Bronchial epithelial cell (primary cell): ENCODE data around the gene IMPA2. TPM values are rescaled to one million over a fixed set of nuclear protein-coding genes. Genes with fewer than 3 reads are reported as not detected.

Experiments
- DNase-seq: peaks from one replicate; pipeline ENCODE4 v3.0.0-alpha.2; 2010; ENCODE audit warnings: low read depth
- FAIRE-seq: peaks from 2 replicates; lab custom pipeline; 2011; peaks lifted over from hg19 to GRCh38; lab: Jason Lieb, UNC
- H3K27me3 ChIP-seq: 2 replicates; pipeline ENCODE4 v1.5.1; 2011; ENCODE audit warnings: low read length; ENCODE audit not compliant: control insufficient read depth, insufficient read depth
- H3K36me3 ChIP-seq: 2 replicates; pipeline ENCODE4 v1.5.1; 2011; ENCODE audit warnings: low read length; ENCODE audit not compliant: control insufficient read depth, insufficient read depth
- H3K4me3 ChIP-seq: 2 replicates; pipeline ENCODE4 v1.5.1; 2011; ENCODE audit warnings: mild to moderate bottlenecking, low read depth, low read length, control low read depth
- total RNA-seq: library from RNA; depleted of rRNA; stranded (reverse); fragments of >200 nt; gene quantifications from 2 replicates; pipeline ENCODE4 v1.2.1, GENCODE V29; 2014
- TF ChIP-seq, protein P1 (sequence below): IDR thresholded peaks from 2 replicates; pipeline ENCODE4 v1.5.1; 2011; ENCODE audit warnings: mild to moderate bottlenecking, moderate library complexity, low read length, control low read depth, inconsistent platforms; ENCODE audit not compliant: insufficient read depth, severe bottlenecking

Gene IMPA2
- total RNA-seq, 1 donor from 2014 or later: 66.1 TPM

DNA sequence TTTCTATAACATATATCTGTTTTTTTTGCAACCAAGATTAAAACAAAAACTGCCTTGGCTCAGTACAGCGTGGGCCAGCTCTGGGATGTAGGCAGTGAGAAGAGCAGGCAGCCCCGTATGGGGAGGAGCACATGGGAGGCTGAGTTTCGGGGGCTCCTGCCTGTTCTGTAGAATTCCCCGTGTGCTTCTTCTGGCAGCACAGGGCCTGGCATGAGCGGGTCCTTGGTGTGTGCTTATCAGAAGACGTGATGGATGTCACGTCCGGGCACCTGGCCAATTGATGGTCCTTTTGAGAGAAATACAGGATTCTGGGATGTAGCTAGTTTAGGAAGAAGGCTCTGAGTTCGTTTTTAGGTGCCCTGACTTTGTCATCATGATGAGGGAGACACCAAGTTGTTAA is 16.2 kb downstream of the IMPA2 start:
- Histone ChIP-seq H3K4me3 (no peak overlapping the region), H3K36me3 (peaks cover 7% of the 10 kb centered on the region), H3K27me3 (no peaks in the 10 kb centered on the region)
- TF ChIP-seq, protein P1, sequence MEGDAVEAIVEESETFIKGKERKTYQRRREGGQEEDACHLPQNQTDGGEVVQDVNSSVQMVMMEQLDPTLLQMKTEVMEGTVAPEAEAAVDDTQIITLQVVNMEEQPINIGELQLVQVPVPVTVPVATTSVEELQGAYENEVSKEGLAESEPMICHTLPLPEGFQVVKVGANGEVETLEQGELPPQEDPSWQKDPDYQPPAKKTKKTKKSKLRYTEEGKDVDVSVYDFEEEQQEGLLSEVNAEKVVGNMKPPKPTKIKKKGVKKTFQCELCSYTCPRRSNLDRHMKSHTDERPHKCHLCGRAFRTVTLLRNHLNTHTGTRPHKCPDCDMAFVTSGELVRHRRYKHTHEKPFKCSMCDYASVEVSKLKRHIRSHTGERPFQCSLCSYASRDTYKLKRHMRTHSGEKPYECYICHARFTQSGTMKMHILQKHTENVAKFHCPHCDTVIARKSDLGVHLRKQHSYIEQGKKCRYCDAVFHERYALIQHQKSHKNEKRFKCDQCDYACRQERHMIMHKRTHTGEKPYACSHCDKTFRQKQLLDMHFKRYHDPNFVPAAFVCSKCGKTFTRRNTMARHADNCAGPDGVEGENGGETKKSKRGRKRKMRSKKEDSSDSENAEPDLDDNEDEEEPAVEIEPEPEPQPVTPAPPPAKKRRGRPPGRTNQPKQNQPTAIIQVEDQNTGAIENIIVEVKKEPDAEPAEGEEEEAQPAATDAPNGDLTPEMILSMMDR: no peak
- FAIRE-seq (no peak), DNase-seq (no peak)

DNA sequence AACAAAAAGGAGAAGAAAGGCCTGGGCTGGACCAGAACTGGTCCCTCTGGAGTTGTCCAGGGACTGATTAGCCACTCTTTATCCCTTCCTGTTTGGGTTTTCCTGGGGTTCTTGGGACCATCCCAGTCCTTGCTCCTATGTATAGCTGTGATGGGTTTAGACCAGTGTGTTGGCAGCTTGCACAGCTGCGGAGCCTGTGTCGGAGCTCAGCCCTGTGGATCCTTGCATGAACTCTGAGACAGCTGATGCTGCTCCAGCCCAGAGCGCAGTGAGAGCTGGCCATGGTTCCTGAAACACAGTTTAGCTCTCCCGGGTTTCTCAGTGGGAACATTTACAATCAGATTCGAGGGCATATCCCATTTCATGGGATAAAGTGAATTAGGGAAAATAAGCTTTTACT is 16.9 kb downstream of the IMPA2 start:
- DNase-seq: no peak
- TF ChIP-seq, protein P1: no peak
- Histone ChIP-seq H3K4me3 (no peak overlapping the region), H3K27me3 (no peaks in the 10 kb centered on the region), H3K36me3 (peaks cover 7% of the 10 kb centered on the region)
- FAIRE-seq: no peak

DNA sequence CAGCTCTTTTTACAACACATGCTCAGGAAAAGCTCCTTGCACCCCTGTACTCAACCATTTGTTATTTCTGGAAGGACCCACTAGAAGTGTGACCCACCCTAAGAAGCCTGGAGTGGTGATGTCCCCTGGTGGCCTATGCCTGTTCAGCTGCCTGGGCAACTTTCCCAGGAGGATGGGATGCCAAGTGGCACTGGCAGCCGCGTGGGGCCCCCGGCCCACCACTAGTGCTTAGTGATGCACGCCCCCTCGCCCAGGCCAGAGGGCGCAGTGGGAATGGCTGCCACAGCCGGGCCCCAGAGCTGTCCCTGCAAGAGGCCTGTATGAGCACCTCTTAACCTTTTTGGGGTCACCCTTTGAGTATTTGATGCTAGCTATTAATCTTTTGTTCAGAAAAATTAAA is 18.1 kb downstream of the IMPA2 start:
- no peaks in the 10 kb centered on the region for H3K27me3 ChIP-seq
- FAIRE-seq (no peak), DNase-seq (no peak)
- peaks cover 7% of the 10 kb centered on the region for H3K36me3 ChIP-seq
- no peak overlapping the region for H3K4me3 ChIP-seq
- TF ChIP-seq, protein P1: no peak

DNA sequence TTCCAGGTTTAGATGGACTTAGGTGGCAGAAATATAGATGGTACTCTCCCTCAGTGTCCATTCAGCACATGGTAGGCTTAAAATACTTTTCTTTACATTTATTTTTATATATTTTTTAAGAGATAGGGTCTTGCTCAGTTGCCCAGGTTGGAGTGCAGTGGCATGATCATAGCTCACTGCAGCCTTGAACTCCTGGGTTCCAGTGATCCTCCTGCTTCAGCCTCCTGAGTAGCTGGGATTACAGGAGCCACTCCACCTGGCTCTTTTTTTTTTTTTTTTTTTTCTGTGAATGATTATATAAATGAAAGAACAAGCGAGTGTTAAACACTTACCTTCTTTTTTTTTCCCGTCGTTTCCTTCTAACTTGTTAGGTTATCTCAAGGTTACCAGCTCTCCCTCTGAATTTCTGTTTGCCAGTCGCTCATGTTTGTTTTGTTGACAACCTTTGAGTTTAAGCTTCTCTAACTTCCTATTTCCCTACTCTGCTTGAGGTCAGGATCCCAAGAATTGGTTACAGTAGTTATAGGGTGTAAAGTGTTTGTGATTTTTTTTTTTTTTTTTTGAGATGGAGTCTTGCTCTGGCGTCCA is 18.9 kb downstream of the IMPA2 start:
- TF ChIP-seq, protein P1: no peak
- peaks cover 7% of the 10 kb centered on the region for H3K36me3 ChIP-seq
- no peak for FAIRE-seq
- DNase-seq: no peak
- no peaks in the 10 kb centered on the region for H3K27me3 ChIP-seq
- no peak overlapping the region for H3K4me3 ChIP-seq

DNA sequence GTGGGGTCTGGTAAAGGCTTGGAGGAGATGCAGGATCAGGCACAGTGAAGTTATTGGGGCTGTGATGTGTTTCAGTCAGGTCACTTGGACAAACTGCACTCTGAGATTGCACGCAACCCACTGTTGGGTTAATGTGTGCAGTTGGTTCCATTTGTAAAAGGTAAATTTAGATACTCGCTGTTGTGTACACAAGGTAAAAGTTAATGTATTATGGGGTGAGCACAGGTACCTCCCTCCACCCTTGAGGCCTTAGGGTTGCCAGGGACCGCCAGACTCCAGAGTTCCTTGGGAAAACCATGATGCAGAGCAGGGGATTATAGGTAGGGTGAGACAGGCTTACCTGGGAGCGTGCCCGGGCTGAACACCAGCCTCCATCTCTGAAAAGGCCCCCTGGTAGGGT is 20.1 kb downstream of the IMPA2 start:
- no peaks in the 10 kb centered on the region for H3K27me3 ChIP-seq
- no peak overlapping the region for H3K4me3 ChIP-seq
- FAIRE-seq: no peak
- peaks cover 7% of the 10 kb centered on the region for H3K36me3 ChIP-seq
- TF ChIP-seq, protein P1: no peak
- DNase-seq: no peak

DNA sequence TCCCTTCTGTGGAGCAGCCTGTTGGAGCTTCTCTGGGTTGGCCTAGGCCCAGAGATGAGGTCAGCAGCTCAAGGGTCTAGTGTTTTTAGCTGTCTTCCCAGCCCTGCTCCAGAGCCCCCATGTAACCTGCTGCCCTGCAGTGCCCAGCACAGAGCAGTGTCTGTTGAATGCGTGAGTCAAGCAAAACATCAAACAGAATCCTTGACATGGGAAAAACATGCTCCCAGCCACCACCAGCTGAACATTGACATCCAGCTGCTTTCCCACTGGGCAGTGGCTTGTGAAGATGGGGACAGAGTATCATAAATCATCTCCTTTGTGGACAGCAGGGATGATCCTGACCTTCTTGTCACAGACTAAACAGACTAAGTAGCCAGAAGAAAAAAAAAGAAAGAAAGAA is 22.6 kb downstream of the IMPA2 start:
- Histone ChIP-seq H3K27me3 (no peaks in the 10 kb centered on the region), H3K36me3 (peaks cover 13% of the 10 kb centered on the region), H3K4me3 (no peak overlapping the region)
- no peak for FAIRE-seq
- TF ChIP-seq, protein P1: no peak
- DNase-seq: no peak
